ENCODE data around the gene GFI1.
A peak's percentile ranks its signal among the peaks of the same experiment; 100 is the strongest.

GFI1 gene

GRCh38 chr1:92504291-92505014 lies 17.7 kb upstream of the GFI1 start:
- no peaks in the 10 kb centered on the region for H3K27me3 ChIP-seq (ENCODE audit: control insufficient read depth, insufficient read depth, low read length)
- H3K4me2 ChIP-seq (ENCODE audit: low read length) = no peak overlapping the region
- no peaks in the 10 kb centered on the region for H3K9me3 ChIP-seq (replicated peaks; ENCODE audit: low read length)
- H3K36me3 ChIP-seq (ENCODE audit: insufficient read depth, low read length) = no peaks in the 10 kb centered on the region
- H3K4me1 ChIP-seq (ENCODE audit: control insufficient read depth, insufficient read depth, low read length) = peaks cover 13% of the 10 kb centered on the region
- no peak overlapping the region for H3K4me3 ChIP-seq (ENCODE audit: low read length)
- H3K9ac ChIP-seq (ENCODE audit: low read depth, low read length) = no peak overlapping the region

- H3K4me1 ChIP-seq (ENCODE audit: control insufficient read depth, insufficient read depth, low read length) = peaks cover 13% of the 10 kb centered on the region
- no peaks in the 10 kb centered on the region for H3K27me3 ChIP-seq (ENCODE audit: control insufficient read depth, insufficient read depth, low read length)
- no peaks in the 10 kb centered on the region for H3K36me3 ChIP-seq (ENCODE audit: insufficient read depth, low read length)
- H3K9me3 ChIP-seq (replicated peaks; ENCODE audit: low read length) = no peaks in the 10 kb centered on the region
- H3K4me3 ChIP-seq (ENCODE audit: low read length) = no peak overlapping the region
- no peak overlapping the region for H3K9ac ChIP-seq (ENCODE audit: low read depth, low read length)
- H3K4me2 ChIP-seq (ENCODE audit: low read length) = no peak overlapping the region
These were observed 17.2 kb upstream of the GFI1 start for GRCh38 chr1:92503926-92504285.

GRCh38 chr1:92503043-92503925 lies 16.6 kb upstream of the GFI1 start:
- Histone ChIP-seq H3K4me3 (ENCODE audit: low read length) (no peak overlapping the region), H3K27me3 (ENCODE audit: control insufficient read depth, insufficient read depth, low read length) (no peaks in the 10 kb centered on the region), H3K36me3 (ENCODE audit: insufficient read depth, low read length) (no peaks in the 10 kb centered on the region), H3K9ac (ENCODE audit: low read depth, low read length) (no peak overlapping the region), H3K9me3 (replicated peaks; ENCODE audit: low read length) (no peaks in the 10 kb centered on the region), H3K4me1 (ENCODE audit: control insufficient read depth, insufficient read depth, low read length) (peaks cover 13% of the 10 kb centered on the region), H3K4me2 (ENCODE audit: low read length) (no peak overlapping the region)

- H3K4me3 ChIP-seq (ENCODE audit: low read length) = no peak overlapping the region
- H3K27me3 ChIP-seq (ENCODE audit: control insufficient read depth, insufficient read depth, low read length) = no peaks in the 10 kb centered on the region
- H3K4me1 ChIP-seq (ENCODE audit: control insufficient read depth, insufficient read depth, low read length) = peaks cover 13% of the 10 kb centered on the region
- no peak overlapping the region for H3K9ac ChIP-seq (ENCODE audit: low read depth, low read length)
- H3K4me2 ChIP-seq (ENCODE audit: low read length) = peak overlapping the region; percentile 59
- H3K9me3 ChIP-seq (replicated peaks; ENCODE audit: low read length) = no peaks in the 10 kb centered on the region
- no peaks in the 10 kb centered on the region for H3K36me3 ChIP-seq (ENCODE audit: insufficient read depth, low read length)
These were observed 15.5 kb upstream of the GFI1 start for GRCh38 chr1:92502247-92502646.

GRCh38 chr1:92500552-92500951 lies 13.8 kb upstream of the GFI1 start:
- no peak overlapping the region for H3K4me3 ChIP-seq (ENCODE audit: low read length)
- H3K4me1 ChIP-seq (ENCODE audit: control insufficient read depth, insufficient read depth, low read length) = peaks cover 13% of the 10 kb centered on the region
- H3K4me2 ChIP-seq (ENCODE audit: low read length) = no peak overlapping the region

GRCh38 chr1:92495392-92496063 lies 8.8 kb upstream of the GFI1 start:
- H3K9me3 ChIP-seq (replicated peaks; ENCODE audit: low read length) = no peaks in the 10 kb centered on the region
- no peak overlapping the region for H3K4me2 ChIP-seq (ENCODE audit: low read length)
- H3K27me3 ChIP-seq (ENCODE audit: control insufficient read depth, insufficient read depth, low read length) = peaks cover 5% of the 10 kb centered on the region
- H3K4me1 ChIP-seq (ENCODE audit: control insufficient read depth, insufficient read depth, low read length) = no peaks in the 10 kb centered on the region
- no peak overlapping the region for H3K4me3 ChIP-seq (ENCODE audit: low read length)
- H3K36me3 ChIP-seq (ENCODE audit: insufficient read depth, low read length) = no peaks in the 10 kb centered on the region
- H3K9ac ChIP-seq (ENCODE audit: low read depth, low read length) = no peak overlapping the region

More at GRCh38 chr1:92500552-92500951, 13.8 kb upstream of the GFI1 start:
- H3K27me3 ChIP-seq (ENCODE audit: control insufficient read depth, insufficient read depth, low read length) = no peaks in the 10 kb centered on the region
- H3K36me3 ChIP-seq (ENCODE audit: insufficient read depth, low read length) = no peaks in the 10 kb centered on the region
- no peak overlapping the region for H3K9ac ChIP-seq (ENCODE audit: low read depth, low read length)
- no peaks in the 10 kb centered on the region for H3K9me3 ChIP-seq (replicated peaks; ENCODE audit: low read length)

GRCh38 chr1:92494485-92495141 lies 7.9 kb upstream of the GFI1 start:
- H3K4me1 ChIP-seq (ENCODE audit: control insufficient read depth, insufficient read depth, low read length) = no peaks in the 10 kb centered on the region
- H3K27me3 ChIP-seq (ENCODE audit: control insufficient read depth, insufficient read depth, low read length) = peaks cover 5% of the 10 kb centered on the region
- H3K4me2 ChIP-seq (ENCODE audit: low read length) = no peak overlapping the region
- no peaks in the 10 kb centered on the region for H3K9me3 ChIP-seq (replicated peaks; ENCODE audit: low read length)
- H3K36me3 ChIP-seq (ENCODE audit: insufficient read depth, low read length) = no peaks in the 10 kb centered on the region
- no peak overlapping the region for H3K9ac ChIP-seq (ENCODE audit: low read depth, low read length)
- no peak overlapping the region for H3K4me3 ChIP-seq (ENCODE audit: low read length)

GRCh38 chr1:92493139-92493538 lies 6.4 kb upstream of the GFI1 start:
- no peak overlapping the region for H3K4me3 ChIP-seq (ENCODE audit: low read length)
- no peak overlapping the region for H3K4me2 ChIP-seq (ENCODE audit: low read length)
- H3K4me1 ChIP-seq (ENCODE audit: control insufficient read depth, insufficient read depth, low read length) = no peaks in the 10 kb centered on the region
- H3K27me3 ChIP-seq (ENCODE audit: control insufficient read depth, insufficient read depth, low read length) = peaks cover 18% of the 10 kb centered on the region
- no peaks in the 10 kb centered on the region for H3K36me3 ChIP-seq (ENCODE audit: insufficient read depth, low read length)
- no peaks in the 10 kb centered on the region for H3K9me3 ChIP-seq (replicated peaks; ENCODE audit: low read length)
- H3K9ac ChIP-seq (ENCODE audit: low read depth, low read length) = no peak overlapping the region

GRCh38 chr1:92488832-92489231 lies 2.1 kb upstream of the GFI1 start:
- Histone ChIP-seq H3K4me2 (ENCODE audit: low read length) (no peak overlapping the region), H3K27me3 (ENCODE audit: control insufficient read depth, insufficient read depth, low read length) (peaks cover 59% of the 10 kb centered on the region)

GRCh38 chr1:92488416-92488815 lies 1.7 kb upstream of the GFI1 start:
- H3K9me3 ChIP-seq (replicated peaks; ENCODE audit: low read length) = no peaks in the 10 kb centered on the region
- H3K4me3 ChIP-seq (ENCODE audit: low read length) = no peak overlapping the region
- no peak overlapping the region for H3K4me2 ChIP-seq (ENCODE audit: low read length)
- H3K27me3 ChIP-seq (ENCODE audit: control insufficient read depth, insufficient read depth, low read length) = peaks cover 63% of the 10 kb centered on the region
- H3K4me1 ChIP-seq (ENCODE audit: control insufficient read depth, insufficient read depth, low read length) = peaks cover 28% of the 10 kb centered on the region
- H3K36me3 ChIP-seq (ENCODE audit: insufficient read depth, low read length) = no peaks in the 10 kb centered on the region
- H3K9ac ChIP-seq (ENCODE audit: low read depth, low read length) = no peak overlapping the region

More at GRCh38 chr1:92488832-92489231, 2.1 kb upstream of the GFI1 start:
- no peak overlapping the region for H3K9ac ChIP-seq (ENCODE audit: low read depth, low read length)
- no peaks in the 10 kb centered on the region for H3K36me3 ChIP-seq (ENCODE audit: insufficient read depth, low read length)
- H3K9me3 ChIP-seq (replicated peaks; ENCODE audit: low read length) = no peaks in the 10 kb centered on the region
- peaks cover 24% of the 10 kb centered on the region for H3K4me1 ChIP-seq (ENCODE audit: control insufficient read depth, insufficient read depth, low read length)
- H3K4me3 ChIP-seq (ENCODE audit: low read length) = no peak overlapping the region

GRCh38 chr1:92487078-92487605 lies 417 bp upstream of the GFI1 start:
- Histone ChIP-seq H3K4me3 (ENCODE audit: low read length) (peak overlapping the region; percentile 67), H3K27me3 (ENCODE audit: control insufficient read depth, insufficient read depth, low read length) (peaks cover 76% of the 10 kb centered on the region), H3K4me1 (ENCODE audit: control insufficient read depth, insufficient read depth, low read length) (peaks cover 41% of the 10 kb centered on the region), H3K4me2 (ENCODE audit: low read length) (peak overlapping the region; percentile 91), H3K9me3 (replicated peaks; ENCODE audit: low read length) (no peaks in the 10 kb centered on the region), H3K36me3 (ENCODE audit: insufficient read depth, low read length) (no peaks in the 10 kb centered on the region), H3K9ac (ENCODE audit: low read depth, low read length) (no peak overlapping the region)
